HL-60/S4 treated with retinoic acid at 250 ng/mL for 4 days and 3 days (cell line): ENCODE data around the gene SOHLH1.

Source experiments
- in situ Hi-C: fragments of 300-500 bp; cut with MboI; formaldehyde crosslinking; loops from 2 replicates; pipeline ENCODE4 v1.7.0; 2022; ENCODE audit warnings: low sequenced_read_pairs

The SOHLH1 gene

DNA sequence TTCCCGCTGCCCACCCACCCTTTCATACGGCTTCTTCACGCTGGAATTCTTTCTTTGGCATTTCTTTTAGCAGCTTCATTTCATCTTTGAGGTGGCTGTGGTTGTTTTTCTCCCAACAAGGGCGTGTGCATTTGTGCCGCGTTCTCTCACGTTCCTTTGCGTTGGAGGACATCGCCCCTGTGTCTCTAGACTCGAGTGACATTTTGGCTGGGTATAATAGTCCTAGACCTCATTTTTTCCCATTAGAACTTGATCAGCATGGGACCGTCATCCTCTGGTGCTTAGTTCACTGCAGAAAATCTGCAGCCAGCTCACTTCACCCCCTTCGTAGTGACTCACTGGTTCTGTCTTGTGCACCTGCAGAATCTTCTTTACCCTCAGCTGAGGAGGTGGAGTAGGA, 32.2 kb upstream of the SOHLH1 start:
- in situ Hi-C loops = no loop called here

DNA sequence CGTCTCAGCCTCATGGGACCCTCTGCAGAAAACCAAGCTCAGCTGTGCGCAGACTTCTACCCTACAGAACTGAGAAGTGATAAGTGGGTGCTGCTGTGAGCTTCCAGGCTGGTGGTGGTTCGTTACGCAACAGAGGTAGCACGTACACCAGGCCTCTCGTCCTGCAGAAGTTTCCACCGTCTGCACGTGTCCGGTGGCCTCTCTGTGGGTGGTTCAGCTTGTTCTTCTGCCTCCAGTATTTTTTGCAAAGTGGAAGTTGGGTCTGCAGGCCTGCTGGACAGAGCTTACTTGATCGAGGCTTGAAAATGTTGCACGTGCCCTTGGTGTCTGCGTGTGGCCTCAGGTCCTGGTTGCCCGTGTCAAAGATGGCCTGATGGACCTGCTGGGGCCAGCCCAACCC, 30.2 kb upstream of the SOHLH1 start:
- in situ Hi-C loops = no loop called here

GRCh38 chr9:135728436-135729110, 29.3 kb upstream of the SOHLH1 start:
- in situ Hi-C loops = no loop called here

DNA sequence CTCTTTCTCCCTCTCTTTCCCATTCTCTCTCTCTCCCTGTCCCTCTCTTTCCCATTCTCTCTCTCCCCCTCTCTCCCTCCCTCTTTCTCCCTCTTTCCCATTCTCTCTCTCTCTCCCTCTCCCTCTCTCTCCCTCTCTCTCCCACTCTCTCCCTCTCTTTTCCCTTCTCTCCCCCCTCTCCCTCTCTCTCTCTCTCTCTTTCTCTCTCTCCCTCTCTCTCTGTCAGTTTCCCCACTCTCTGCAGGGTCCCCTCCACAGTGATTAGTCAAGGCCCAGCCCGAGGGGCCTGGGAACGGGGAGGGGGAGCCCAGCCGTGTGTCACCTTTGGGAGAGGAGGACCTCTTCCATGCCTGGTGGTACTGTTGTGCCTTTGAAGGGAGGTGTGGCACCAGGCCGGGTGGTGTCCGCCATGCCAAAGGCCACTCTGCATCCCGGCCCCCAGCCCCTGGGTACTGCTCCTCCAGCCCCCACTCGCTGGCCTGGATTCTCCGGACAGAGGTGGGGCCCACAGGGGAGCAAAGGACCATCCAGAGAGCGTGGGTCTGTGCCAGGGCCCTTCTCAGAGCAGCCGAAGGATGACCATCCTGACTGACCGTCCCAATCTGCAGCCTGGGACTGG, 28.1 kb upstream of the SOHLH1 start:
- in situ Hi-C loops = no loop called here

DNA sequence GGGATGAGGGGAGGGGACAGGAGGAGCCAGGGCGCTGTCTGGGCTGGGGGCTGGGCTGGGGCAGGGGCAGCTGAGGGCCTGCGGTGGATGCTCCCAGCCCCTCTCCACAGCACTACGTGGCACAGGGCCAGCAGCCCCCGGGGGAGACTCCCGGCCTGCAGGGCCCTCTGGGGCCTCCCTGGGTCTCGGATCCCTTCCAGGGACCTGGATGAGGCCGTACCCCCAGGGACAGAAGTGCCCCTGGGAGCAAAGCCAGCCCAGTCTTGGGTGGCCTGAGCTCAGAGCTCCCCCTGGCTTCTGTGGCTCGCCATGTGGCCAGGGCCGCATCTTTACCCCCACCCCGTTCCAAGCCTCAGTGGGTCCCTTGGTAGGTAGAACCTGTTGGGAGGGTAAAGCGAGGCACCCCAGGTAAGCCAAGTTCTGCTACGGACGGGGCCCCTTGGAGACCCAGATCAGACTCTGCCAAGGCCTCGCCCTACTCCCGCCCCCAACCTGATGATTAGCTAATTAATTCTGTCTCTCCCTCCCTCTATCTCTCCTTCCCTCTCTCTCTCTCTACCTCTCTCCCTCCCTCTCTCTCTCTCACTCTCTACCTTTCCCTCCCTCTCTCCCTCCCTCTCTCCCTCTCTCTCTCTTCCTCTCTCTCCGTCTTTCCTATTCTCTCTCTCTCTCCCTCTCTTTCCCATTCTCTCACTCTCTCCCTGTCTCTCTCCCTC, 27.0 kb upstream of the SOHLH1 start:
- in situ Hi-C loops = no loop called here

GRCh38 chr9:135724186-135724787, 25.0 kb upstream of the SOHLH1 start:
- in situ Hi-C loops = no loop called here

- in situ Hi-C loops = no loop called here
Measured at GRCh38 chr9:135722365-135722764, 23.1 kb upstream of the SOHLH1 start.

DNA sequence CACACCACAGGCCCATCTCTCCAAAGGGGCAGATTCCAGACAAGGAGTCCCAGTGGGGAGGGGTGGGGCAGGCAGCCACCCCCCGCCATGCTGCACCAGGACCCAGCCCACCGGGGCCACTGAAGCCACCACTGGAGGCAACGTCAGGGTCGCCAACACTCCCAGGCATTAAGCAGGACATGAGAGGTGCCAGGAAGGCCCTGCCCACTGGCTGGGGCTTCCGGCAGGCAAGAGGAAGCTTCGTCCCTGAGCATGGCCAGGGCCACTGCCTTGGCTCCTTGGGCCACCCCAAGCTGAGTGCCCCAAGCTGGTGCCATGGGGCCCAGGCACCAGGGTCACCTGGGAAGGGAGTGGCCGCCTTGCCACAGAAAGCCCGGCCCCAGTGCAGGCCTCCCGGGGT, 20.2 kb upstream of the SOHLH1 start:
- in situ Hi-C loops = no loop called here

GRCh38 chr9:135718616-135719015, 19.3 kb upstream of the SOHLH1 start:
- in situ Hi-C loops = no loop called here

GRCh38 chr9:135717410-135717809, 18.1 kb upstream of the SOHLH1 start:
- in situ Hi-C loops = no loop called here

DNA sequence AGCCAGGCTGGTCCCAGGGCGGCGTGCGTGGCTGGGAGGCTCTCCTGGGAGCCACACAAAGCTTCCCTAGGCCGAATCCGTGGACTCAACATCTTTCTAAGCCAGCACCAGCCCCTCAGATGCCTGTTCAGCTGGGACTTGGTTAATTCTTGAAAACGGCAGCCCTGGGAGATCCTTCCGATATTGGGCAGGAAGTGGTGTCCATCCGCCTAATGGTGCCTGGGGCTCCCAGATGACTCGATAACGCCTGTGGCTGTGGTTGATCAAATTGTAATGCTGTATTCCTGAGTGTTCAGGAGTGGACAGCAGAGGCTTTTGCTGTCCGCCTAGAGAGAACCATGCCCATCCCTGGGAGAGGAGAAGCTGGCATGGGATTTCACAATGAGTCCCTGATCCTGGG, 16.8 kb upstream of the SOHLH1 start:
- in situ Hi-C loops = no loop called here

DNA sequence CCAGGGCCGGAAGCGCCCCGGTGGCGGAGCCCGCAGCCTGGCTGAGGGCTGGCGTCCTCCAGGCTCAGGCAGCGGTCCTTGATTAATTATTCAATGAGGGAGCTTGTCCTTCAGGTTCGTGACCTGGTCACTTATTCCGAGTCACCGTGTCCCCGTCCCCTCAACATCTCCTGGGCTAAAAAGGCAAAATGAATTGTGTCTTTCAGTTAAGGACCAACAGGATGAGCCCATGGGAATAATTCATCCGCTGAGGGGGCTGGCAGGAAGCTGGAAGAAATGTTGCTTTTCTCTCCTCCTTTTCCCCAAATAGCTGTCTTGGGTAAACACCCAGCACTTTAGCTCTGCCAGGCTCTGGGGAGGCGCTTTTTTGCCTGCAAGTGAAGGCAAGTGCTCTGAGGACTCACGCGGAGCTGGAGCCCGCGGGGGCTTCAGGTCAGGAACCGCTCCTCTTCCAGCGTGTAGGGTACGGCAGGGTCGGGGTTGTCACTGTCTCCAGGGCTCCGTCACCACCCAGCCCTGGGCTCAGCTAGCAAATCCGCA, 15.8 kb upstream of the SOHLH1 start:
- in situ Hi-C loops = no loop called here

DNA sequence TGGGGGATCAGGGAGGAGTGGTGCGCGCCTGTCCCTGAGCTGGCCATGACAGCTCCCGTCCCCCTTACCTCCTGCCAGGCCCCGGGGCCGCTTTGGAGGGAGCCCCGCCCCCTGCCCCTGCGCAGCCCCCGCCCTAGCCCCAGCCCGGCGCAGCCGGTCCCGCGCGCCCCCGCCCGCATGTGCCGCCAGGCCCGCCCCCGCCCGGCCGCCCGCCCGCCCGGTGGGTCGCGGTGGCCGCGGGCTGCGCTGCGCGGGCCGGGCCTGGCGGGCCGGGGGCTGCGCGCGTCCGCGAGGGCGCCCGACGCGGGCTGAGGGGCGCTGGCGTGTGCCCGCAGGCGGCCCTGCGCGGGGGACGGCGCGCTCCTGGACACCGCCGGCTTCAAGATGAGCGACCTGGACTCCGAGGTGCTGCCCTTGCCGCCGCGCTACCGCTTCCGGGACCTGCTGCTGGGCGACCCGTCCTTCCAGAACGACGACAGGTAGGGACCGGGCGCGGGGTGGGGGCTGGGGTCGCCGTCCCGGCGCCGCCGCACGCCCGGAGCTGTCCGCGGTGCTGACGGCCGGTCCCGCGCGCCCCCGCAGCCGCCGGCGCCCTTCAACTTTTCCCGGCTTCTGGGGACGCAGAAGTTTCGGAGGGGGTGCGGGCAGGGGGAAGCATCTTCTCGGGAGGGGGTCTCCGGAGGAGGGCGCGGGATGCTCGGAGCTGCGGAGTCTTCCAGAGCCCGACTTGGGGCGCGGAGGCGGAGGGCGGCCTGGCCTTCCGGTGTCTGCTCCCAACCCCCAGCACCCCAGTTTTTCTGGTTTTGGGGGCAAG, 15.2 kb upstream of the SOHLH1 start:
- in situ Hi-C loops = no loop called here

- in situ Hi-C loops = no loop called here
Measured at GRCh38 chr9:135712613-135713295, 13.5 kb upstream of the SOHLH1 start.

GRCh38 chr9:135711881-135712280, 12.6 kb upstream of the SOHLH1 start:
- in situ Hi-C loops = no loop called here

GRCh38 chr9:135711391-135711790, 12.1 kb upstream of the SOHLH1 start:
- in situ Hi-C loops = no loop called here

DNA sequence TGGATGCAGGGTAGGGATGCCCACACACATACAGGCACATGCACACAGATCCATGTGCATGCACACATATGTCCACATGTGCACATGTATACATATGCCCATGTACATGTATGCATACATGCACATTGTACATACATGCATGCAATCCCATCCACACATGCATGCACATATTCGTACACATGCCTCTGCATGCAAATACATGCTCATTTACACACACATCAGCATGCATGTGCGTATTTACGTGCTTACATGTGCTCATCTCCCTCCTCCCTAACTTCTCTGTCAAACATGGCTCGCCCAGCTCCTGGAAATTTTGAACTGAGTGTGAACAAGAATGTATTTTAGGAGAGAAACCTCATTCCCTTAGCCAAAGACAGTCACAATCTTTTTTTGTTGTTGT, 8.9 kb upstream of the SOHLH1 start:
- in situ Hi-C loops = no loop called here

- in situ Hi-C loops = no loop called here
Measured at GRCh38 chr9:135707252-135708138, 8.2 kb upstream of the SOHLH1 start.

GRCh38 chr9:135706288-135706687, 7.0 kb upstream of the SOHLH1 start:
- in situ Hi-C loops = no loop called here
